GM19463 (cell line): Measurements from ENCODE around the gene HPCAL4.

ENCODE experiments used
- ATAC-seq: cut with Tn5 transposase; IDR thresholded peaks from one replicate; pipeline ENCODE4 v1.9.1; 2021; ENCODE audit warnings: mild to moderate bottlenecking, moderate library complexity; ENCODE audit not compliant: unreplicated experiment

The HPCAL4 gene

GRCh38 chr1:39704757-39705156 lies 13.5 kb upstream of the HPCAL4 start:
- ATAC-seq, result no peak

- ATAC-seq, result no peak
Observed at GRCh38 chr1:39701049-39701439, 9.8 kb upstream of the HPCAL4 start.

GRCh38 chr1:39700348-39700747 lies 9.1 kb upstream of the HPCAL4 start:
- ATAC-seq, result no peak

GRCh38 chr1:39699419-39699818 lies 8.2 kb upstream of the HPCAL4 start:
- ATAC-seq, result no peak

- ATAC-seq, result no peak
Observed at GRCh38 chr1:39698568-39698967, 7.3 kb upstream of the HPCAL4 start.

- ATAC-seq, result no peak
Observed at GRCh38 chr1:39696448-39696847, 5.2 kb upstream of the HPCAL4 start.

- ATAC-seq, result no peak
Observed at GRCh38 chr1:39695016-39695415, 3.8 kb upstream of the HPCAL4 start.

GRCh38 chr1:39694026-39694425 lies 2.8 kb upstream of the HPCAL4 start:
- no peak for ATAC-seq

- no peak for ATAC-seq
Observed at GRCh38 chr1:39692152-39693074, 1.2 kb upstream of the HPCAL4 start.

- ATAC-seq, result no peak
Observed at GRCh38 chr1:39690794-39691382, 345 bp downstream of the HPCAL4 start.

- no peak for ATAC-seq
Observed at GRCh38 chr1:39690225-39690624, 1.0 kb downstream of the HPCAL4 start.

GRCh38 chr1:39689635-39690034 lies 1.6 kb downstream of the HPCAL4 start:
- no peak for ATAC-seq

GRCh38 chr1:39689214-39689613 lies 2.0 kb downstream of the HPCAL4 start:
- ATAC-seq, result no peak

GRCh38 chr1:39688706-39689105 lies 2.5 kb downstream of the HPCAL4 start:
- no peak for ATAC-seq

GRCh38 chr1:39687243-39687642 lies 4.0 kb downstream of the HPCAL4 start:
- no peak for ATAC-seq

GRCh38 chr1:39685071-39685470 lies 6.2 kb downstream of the HPCAL4 start:
- ATAC-seq, result no peak

GRCh38 chr1:39684313-39684664 lies 6.9 kb downstream of the HPCAL4 start:
- ATAC-seq, result no peak

- ATAC-seq, result no peak
Observed at GRCh38 chr1:39683591-39684312, 7.5 kb downstream of the HPCAL4 start.

GRCh38 chr1:39681999-39682398 lies 9.2 kb downstream of the HPCAL4 start:
- no peak for ATAC-seq

- ATAC-seq, result no peak
Observed at GRCh38 chr1:39681294-39681693, 9.9 kb downstream of the HPCAL4 start.

- no peak for ATAC-seq
Observed at GRCh38 chr1:39680751-39681150, 10.5 kb downstream of the HPCAL4 start.

GRCh38 chr1:39679821-39680220 lies 11.4 kb downstream of the HPCAL4 start:
- no peak for ATAC-seq
